Smooth muscle cell of the brain vasculature (primary cell): ENCODE data around the gene LGI2.
"Not testable (repeated sequence)": the region's sequence is repeated elsewhere in the genome, so short reads cannot be mapped to it uniquely, and the experiment has no call there.

Experiments
- DNase-seq: peaks from one replicate; pipeline ENCODE4 v3.0.0-alpha.2; 2012; ENCODE audit warnings: low read depth, low spot score

Gene LGI2, protein sequence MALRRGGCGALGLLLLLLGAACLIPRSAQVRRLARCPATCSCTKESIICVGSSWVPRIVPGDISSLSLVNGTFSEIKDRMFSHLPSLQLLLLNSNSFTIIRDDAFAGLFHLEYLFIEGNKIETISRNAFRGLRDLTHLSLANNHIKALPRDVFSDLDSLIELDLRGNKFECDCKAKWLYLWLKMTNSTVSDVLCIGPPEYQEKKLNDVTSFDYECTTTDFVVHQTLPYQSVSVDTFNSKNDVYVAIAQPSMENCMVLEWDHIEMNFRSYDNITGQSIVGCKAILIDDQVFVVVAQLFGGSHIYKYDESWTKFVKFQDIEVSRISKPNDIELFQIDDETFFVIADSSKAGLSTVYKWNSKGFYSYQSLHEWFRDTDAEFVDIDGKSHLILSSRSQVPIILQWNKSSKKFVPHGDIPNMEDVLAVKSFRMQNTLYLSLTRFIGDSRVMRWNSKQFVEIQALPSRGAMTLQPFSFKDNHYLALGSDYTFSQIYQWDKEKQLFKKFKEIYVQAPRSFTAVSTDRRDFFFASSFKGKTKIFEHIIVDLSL

DNA sequence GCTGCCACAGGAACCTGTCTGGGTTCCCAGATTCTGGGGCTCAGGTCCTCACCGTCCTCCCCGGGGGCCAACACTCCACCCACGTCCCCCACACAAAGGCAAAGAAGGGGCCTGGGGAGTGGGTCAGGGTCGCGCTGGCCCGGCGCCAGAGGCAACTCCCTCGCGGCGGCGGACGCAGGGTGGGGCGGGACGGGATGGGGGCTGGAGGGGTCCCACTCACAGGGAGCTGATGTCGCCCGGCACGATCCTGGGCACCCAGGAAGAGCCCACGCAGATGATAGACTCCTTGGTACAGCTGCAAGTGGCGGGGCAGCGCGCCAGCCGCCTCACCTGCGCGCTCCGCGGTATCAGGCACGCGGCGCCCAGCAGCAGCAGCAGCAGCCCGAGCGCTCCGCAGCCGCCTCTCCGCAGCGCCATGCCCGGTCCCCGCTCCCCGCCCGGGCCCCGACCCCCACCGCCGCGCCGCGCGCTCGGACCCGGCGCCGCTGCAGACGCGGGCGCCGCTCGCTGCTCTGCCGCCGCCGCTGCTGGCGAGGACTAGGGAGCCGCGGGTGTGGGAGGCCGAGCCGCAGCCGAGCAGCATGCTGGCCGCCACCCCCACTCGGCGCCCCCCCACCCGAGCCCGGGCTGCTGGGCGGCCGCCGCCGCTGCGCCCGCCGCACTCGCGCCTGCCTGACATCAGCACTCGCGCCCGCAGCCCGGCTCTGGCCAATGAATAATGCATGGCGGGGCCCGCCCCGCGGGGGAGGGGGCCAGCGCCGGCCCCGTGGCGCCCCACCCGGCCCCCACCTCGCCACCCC is at the start of gene LGI2:
Gene LGI2, minus strand, starts transcription at position 670 of the 800 bp plus-strand sequence. Its CDS starts 253 bp downstream, at position 417.
- no peak for DNase-seq

GRCh38 chr4:25078523-25078922 is 47.8 kb upstream of the LGI2 start:
- no peak for DNase-seq

DNA sequence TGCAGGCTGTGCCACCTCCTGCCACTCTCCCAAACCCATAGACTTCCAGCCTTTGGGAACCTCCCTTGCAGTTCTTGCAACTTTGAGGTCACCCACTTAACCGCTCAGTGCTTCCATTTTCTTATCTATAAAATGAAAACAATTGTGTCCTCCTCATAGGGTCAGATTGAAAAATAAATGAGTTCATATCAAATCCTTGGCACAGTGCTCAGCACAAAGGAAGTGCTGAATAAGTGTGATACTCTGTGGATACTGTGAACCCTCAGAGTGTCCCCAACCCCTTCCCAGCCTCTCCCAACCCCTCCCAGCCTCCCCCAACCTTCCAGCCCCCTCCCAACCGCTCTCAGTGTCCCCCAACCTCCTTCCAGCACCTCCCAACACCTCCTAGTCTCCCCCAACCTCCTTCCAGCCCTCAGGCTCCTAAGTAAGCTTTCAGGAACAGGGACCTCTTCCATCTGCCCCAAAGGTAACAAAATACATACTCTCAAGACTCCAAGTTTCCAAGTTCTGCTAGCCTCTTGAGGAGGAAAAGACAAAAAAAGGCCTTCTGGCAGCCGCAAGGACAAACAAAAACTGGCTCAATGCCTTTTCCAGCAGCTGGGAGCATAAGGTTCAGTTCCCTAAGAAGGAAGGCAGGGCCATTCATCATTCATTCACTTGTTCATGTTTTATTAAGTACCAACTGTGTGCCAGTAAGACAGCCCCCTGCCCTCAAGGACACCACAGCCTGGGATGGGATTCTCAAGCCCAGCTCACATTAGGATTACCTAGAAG is 46.1 kb upstream of the LGI2 start:
- DNase-seq, result no peak

GRCh38 chr4:25075851-25076250 is 45.1 kb upstream of the LGI2 start:
- DNase-seq, result no peak

GRCh38 chr4:25075129-25075528 is 44.4 kb upstream of the LGI2 start:
- no peak for DNase-seq

DNA sequence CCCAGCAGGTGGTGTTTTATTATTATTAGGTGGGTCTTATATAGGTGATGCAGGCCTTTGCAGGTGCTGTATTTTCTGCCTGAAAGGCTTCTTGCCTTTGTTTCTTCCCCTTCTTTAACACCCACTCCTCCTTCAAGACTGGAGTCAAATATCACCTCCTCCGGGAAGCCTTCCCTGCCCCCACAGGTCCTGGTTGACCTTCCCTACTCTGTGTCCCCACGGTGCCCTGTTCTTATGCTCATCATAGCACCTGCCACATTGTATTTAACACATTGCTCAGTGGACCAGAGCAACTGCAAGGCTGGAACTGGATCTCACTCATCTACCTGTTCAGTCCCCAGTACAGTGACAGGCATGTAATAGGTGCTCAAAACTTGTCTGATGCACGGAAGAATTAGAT is 39.8 kb upstream of the LGI2 start:
- DNase-seq, result no peak

DNA sequence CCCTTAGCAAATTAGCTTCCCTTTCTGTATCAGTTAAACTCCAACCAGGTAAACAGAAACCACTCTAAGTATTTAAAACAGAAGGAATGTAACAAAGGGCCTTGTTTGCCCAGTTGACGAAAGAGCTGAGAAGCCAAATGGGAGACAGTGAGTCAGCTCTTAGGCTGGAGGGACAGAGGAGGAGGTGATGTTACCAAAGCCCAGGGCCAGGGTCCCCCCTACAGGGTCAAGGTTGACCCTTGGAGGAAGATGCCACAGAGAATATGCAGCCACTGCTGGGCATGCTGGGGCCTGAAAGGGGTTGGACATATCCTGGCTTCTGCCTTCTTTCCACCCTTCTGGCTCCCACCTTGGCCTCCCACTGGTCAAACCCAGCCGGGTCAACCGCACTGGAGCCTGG is 38.3 kb upstream of the LGI2 start:
- no peak for DNase-seq

DNA sequence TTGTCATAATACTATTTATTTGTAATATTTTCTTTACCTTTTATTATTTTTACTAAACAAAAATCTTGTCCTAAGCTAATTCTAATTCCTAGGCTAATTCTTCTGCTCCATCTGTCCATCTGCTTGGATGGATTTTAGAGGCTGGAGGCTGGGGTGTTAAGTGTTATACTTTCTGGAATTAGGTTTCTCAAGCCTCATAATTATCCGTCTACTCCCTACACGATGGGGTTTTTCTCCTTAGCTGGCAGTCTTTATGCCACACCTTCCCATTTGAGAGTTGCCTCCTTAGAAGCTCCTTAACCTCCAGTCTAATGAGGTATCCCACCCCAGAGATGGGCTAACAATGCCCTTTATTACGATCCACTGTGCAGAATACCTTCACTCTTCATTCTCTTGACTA is 37.6 kb upstream of the LGI2 start:
- no peak for DNase-seq

DNA sequence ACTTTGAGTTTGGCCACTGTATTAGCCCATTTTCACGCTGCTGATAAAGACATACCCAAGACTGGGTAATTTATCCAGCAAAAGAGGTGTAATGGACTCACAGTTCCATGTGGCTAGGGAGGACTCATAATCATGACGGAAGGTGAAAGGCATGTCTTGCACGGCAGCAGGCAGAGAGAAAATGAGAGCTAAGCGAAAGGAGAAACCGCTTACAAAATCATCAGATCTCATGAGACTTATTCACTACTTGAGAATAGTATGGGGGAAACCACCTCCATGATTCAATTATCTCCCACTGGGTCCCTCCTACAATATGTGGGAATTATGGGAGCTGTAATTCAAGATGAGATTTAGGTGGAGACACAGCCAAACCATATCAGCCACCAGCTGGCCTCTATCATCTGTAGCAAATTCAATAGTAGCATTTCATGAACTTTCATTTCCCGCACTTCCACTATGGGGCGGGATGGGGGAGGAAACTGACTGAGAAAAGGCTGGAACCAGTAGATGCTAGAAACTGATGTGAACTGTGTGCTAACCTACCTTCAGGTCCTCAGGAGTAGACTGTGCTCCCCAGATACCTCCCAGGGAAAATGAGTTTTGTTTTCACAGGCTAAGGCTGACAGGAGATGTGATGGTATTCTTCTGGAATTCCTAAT is 35.3 kb upstream of the LGI2 start:
- no peak for DNase-seq

- no peak for DNase-seq
These were observed 34.7 kb upstream of the LGI2 start for GRCh38 chr4:25065431-25065858.

DNA sequence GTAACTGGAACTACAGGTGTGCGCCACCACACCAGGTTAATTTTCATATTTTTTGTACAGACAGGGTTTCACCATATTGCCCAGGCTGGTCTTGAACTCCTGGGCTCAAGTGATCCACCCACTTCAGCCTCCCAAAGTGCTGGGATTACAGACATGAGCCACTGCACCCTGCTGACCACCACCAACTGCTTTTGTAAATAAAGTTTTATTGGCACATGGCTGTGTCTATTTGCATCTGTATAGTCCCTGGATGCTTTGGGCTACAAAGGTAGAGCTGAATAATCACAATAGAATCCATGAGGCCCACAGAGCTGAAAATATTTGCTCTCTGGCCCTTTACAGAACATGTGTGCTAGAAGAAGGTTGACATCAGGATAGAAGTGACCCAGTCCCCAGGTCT is 33.7 kb upstream of the LGI2 start:
- DNase-seq, result not testable (repeated sequence)

DNA sequence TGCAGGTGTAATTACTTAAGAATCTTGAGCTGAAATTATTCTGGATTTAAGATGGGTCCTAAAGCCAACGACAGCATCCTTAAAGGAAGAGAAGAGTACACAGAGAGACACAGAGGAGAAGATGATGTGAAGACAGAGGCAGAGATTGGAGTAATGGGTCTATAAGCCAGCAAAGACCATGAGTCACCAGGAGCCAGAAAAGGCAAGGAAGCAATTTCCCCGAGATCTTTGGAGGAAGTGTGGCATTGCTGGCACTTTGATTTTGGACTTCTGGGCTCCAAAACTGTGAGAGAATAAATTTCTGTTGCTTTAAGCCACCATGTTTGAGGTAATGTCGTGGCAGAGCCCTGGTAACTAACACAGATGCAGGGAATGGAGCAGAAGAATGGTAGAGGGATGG is 32.4 kb upstream of the LGI2 start:
- no peak for DNase-seq

DNA sequence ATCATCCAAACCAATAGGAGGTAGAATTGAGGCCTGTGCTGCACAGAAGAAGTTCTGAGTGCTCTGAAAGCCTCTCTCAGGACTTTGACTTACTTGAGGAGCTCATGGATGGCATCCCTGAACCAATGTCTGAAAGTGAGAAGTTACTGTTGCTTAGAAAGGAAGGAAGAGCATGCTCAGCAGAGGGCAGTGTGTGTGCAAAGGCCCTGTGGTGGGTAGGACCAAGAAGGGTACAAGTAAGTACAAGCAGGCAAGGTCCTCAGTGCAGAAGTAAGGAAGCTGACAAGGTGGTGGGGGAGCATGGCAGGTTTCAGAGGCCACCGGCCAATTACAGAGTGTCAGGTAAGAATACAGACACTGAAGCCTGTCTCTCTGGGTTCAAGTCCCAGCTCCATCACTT is 31.4 kb upstream of the LGI2 start:
- DNase-seq, result no peak

DNA sequence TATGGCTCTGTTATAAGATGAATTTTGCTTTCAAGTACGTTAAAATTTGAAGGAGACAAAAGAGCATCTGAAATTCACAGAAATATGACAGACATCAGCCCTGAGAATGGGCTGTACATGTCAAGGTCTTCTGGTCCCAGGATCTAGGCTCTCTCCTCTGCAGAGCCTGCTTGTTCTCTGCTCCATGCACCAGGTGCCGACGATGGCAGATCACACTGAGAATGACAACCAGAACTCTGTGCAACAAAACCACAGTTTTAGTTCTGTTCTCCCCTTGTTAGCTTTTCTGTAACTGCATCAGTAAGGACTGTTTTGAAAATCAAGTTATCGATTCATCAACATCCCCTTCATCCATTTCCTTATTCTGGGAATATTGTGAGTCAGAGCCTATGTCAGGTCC is 30.9 kb upstream of the LGI2 start:
- no peak for DNase-seq

DNA sequence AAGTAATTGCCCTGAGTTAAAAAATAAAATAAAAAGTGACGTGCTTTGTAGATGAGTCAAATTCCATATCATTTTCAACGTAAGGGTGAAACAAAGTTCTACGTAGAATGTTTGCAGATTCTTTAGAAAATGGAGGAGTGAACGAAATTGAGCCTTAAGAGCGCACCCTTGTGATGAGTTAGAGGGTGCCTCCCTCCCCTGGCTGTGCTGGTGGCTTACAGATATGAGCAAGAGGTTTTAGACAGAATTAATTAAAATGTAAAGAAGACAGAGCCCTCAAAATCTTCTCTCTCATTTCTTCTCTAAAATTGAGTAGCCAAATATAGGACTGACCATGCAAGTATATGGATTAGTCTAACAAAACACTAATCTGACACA is 30.2 kb upstream of the LGI2 start:
- DNase-seq, result no peak

DNA sequence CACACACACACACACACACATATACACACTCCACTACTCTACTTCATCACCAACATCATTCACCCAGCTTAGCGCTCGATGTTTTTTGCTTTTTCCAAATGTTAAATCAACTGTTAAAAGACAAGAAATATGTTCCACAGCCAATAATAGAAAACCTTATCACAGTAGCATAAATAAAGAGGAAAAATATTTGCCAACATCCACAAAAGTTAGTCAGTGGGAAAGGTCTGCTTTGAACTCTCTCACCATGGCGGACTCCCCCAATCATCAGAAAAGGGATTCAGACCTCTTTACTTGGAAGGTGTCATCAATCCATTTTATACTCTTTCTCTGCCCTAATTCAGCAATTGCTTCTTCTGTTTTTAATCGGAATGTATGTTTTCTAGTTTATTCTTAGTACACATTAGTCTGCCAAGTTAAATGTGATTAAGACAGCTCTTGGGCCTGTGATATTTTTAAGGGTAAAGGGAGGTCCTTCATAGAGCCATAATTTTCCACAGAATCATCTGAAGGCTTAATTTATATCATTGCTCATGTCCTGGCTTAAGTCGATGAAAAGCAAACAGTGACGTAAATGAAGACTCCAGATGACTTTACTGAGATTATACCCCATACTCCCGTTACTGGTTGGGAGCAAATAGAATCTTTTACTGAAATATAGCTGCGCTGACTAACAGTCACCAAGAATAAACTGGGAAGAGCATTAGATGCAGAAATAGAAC is 29.7 kb upstream of the LGI2 start:
- no peak for DNase-seq

DNA sequence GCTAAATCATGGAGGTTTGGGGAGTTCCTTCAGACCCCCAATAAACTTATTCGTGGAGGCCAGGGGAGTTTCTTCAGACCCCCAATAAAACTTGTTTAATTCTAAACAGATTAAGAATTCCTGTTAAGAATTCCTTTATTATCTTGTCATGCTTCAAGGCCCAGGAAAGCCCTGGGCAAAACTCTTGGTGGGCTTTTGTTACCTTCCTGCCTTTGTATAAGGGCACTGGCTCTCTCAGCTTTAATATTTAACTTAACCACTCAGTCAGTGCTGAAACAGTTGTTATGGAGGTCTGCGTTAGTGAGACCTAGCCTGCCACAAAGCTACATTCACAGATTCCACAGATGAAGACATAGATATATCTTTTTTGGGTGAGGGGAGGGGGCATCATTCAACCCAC is 29.0 kb upstream of the LGI2 start:
- no peak for DNase-seq

GRCh38 chr4:25058796-25059195 is 28.1 kb upstream of the LGI2 start:
- DNase-seq, result no peak

GRCh38 chr4:25057299-25057698 is 26.6 kb upstream of the LGI2 start:
- DNase-seq, result no peak

GRCh38 chr4:25052037-25052436 is 21.3 kb upstream of the LGI2 start:
- not testable (repeated sequence) for DNase-seq

- no peak for DNase-seq
These were observed 20.8 kb upstream of the LGI2 start for GRCh38 chr4:25051534-25051933.
